Medulla oblongata (tissue), 1 donor: Measurements from ENCODE around the gene ATF6B.
A peak's percentile ranks its signal among the peaks of the same experiment; 100 is the strongest.

Experiments
- DNase-seq: peaks from one replicate; pipeline ENCODE4 v3.0.0-alpha.2; 2015; ENCODE audit errors: extremely low spot score

ATF6B gene

DNA sequence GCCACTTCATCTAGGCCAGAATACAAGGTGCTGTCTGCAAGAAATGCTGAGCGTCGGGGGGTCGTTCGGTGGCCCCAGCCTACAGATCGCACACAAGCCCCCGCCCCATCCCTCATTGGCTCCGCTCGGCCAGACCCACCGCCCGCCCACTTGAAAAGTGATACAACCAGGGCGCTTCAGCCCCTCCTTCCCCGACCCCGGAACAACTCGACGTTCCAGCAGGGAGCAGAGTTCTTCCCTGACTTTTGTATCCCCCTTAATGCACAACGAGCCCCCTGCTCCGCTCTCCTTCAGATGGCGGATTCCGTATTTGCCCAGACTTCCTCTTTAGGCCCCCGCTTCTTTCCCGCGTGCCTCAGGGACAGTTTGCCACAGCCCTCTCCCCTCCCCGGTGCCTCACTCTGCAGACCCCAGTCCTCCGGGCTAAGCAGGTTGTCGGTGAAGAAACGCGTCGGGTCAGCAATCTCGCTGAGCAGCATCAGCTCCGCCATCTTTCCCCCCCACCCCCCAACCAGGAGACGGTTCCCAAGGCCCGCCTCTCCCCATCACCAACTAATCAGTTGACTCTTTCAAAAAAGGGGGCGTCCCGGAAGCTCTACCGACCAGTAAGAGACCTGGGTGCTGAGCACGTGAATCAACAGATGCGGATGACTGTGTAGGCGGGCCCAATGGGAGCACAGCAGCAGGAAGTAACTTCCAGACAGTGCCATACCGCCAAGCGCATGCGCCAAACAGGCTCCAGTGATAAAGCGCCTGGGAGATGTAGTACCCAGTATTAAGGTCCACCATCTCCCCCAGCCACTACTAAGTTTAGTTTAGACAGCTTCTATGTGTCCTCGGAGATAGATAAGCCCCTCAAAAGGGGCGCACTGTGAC lies at the start of gene ATF6B:
Gene ATF6B (minus strand): TSS at position 530 of the 876 bp plus-strand sequence. CDS start 39 bp downstream, at position 491.
- DNase-seq: peak; percentile 100

DNA sequence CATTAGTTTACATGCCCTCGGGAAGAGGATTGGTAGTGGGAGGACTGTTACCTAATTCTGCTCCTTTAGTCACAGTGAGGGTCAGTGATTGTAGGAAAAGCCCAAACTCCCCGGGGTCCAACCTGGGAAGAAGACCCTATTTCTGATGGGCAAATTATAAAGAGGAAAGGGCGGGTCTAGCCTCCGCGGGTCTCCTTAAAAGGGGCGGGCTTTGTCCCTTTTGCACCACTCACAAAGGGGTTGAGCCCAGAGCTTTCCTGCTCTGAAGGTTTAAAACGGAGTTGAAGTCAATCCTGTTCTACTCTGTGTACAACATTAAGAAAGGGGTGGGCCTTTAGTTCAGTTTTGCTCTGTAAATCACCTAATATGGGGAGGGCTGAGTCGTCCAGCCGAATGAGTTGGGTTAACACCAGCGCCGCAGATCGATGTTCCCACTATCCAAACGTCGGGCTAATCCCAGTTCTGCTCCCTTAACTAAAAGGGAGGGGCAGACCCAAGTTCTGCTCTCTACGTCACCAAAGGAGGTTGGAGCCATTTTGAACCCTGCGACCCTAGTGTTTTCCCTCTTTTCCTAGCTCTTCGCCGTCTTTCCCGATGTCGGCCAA lies 49.2 kb upstream of the ATF6B start:
- no peak for DNase-seq

DNA sequence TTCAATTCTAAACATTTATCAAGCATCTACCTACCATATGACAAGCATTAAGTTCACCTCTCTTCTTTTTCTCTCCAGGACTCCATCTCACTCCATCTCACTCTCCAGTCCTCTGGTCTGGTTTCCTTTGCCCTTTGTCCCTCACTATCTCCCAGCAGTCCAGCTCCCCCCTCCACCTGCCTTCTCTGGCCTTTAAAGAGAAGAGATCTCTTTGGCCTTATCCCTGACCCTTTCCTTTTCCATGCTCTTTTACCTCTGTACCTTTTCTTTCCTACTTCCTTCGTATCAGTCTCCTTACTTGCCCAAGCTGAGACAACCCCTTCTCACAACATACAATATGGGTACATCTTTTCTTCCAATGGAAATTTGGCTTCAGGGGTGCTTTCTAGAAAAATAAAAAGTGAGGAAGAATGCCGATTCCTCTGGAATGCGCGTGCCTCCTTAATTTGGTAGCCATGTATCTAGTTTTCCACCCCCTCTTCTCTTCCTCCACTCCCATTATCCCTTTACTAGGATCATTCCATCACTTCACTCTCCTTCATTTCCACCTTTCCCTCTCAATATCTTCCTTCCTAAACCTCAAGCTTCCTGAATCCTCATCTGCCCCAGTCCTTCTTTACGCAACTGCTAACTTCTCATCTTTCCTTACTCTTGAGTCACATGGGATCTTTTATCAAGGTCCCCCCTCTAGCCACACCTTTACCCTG lies 48.6 kb upstream of the ATF6B start:
- peak; percentile 20 for DNase-seq

DNA sequence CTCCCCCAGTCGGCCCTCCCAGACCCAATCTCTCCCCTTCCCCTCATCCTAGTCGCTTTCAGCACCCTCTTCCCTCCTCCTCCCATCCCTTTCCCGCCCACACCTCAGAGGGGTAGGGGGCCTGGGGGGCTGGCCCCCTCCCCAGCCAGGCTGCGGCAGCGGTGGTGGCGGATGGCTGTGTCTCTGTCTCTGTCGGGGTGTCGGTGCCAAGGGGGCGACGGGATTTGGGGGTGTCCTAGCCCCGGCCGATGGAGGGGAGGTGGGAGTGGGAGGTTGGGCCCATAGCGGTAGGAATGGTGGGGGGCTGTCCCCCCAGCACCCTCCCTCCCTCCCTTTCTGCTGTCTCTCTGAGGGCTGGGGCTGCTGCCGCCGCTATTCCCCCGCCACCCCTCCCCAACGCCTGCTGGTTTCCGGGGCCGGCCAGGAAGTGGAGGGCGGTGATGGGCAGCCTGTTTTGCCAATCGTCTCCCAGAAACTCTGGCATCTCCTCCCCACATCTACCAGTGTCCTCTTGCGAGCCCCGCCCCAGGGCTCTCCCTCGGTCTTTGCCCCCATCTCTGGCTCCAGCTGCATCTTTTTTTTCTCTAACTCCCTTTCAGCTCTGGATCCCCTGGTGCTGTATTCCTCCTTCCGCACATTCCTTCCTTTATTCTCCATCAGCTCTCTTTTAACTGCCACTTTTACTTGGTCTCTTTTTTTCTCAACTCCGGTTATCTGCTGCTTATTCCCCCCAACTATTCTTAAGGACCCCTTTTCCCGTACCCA lies 47.8 kb upstream of the ATF6B start, which contains the start of gene AGPAT1:
Gene AGPAT1 (minus strand): TSS at position 374 of the 765 bp plus-strand sequence. CDS start 4,588 bp downstream, outside the sequence.
- peak; percentile 99 for DNase-seq

DNA sequence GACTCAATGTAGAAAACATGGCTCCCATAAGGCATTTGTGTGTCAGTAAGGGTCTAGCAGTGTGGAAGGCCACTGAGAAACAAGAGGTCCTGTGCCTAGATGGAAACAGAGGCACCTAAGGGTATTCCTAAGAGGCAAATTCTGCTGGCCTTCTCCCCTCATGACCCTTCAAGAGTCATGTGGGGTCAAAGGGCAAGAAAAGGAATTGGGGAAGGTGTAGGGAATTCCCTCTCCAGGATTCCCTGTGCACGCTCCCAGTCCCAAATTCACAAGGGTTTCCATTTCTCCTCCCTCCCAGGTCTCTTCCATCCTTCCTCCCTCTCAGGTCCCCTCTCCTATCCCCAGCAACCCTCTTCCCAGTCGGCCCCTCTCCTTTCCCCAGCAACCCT lies 47.3 kb upstream of the ATF6B start:
- DNase-seq: no peak

DNA sequence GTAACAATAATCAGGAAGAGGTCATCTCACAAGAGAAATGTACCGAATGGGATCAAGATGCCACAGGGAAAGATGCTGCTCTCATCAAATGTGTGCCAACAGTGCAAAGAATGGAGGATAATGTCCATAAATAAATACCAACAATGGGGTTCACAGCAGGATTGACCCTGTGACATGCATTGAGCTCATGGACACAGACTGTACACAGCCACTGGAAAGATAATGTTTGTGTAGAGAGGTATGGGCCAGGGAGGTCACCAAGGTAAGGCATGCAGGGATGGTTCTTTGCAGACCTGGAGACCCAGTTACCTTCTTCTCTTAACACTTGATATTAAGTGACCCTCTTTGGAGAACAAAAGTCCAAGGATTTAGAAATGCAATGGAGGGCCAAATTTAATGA lies 46.4 kb upstream of the ATF6B start:
- DNase-seq: no peak

DNA sequence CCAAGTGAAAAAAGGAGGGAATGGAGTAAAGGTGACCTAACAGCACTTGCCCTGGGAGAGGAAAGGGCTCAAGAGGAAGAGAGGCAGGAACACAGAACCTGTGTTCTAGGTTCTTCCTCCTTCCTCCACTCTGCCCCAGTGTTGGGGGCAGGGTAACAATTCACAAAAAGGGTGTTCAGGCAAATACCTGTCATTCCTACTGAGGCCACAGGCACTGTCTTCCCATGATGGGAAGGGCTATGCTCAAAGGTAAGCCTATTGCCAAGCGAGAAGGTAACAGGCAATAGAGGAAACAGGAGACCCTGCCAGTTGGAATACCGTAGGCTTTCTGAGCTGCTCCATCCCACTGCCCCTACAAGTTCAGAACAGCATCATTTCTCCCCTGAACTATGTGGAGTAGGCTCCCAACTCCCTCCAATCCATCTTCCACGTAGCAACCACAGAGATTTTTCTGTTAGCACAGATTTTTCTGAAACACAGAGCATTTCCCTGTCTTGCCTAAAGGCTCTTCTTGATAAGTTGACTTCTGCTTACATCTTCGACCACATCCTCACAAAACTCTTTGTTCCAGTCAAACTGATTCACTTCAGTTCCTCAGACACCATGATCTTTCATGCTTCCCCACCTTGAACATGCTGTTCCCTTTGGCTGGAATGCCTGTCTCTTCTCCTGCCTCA lies 45.1 kb upstream of the ATF6B start:
- no peak for DNase-seq

DNA sequence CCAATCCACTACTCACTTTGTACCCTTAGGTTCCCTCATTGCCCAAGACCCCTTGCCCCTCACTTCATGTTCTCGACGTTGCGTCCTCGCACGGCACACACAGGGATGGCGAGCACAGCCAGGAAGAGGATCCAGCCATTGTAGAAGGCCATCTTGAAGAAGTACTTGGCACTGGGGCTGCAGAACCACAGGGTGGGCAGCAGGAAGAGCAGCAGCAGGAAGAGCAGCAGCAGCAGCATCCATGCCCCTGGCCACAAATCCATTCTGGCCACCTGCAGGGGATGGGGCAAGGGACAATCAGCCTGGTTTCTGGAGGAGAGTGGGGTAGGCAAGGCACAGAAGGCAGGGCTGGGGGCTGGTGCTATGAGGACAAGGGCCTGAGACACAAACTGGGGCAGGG lies 43.2 kb upstream of the ATF6B start:
- no peak for DNase-seq

DNA sequence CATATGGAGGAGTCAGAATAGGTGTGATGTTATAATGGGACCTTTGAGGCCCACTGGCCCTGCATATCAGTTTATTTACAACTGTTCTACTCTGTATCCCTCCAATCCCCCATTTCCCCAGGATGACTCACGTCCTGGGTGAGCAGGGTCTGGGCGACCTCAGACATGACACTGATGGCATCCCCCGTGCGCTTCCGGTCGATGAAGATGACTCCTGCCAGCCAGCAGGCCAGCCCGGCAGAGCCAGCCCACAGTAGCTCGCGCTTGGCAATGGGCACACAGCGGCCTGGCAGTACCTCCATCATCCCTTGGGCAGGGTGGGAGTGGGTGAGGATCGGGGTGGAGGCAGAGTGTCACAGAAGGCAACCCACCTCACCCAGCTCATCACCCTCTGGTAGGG lies 42.2 kb upstream of the ATF6B start:
- DNase-seq: no peak

DNA sequence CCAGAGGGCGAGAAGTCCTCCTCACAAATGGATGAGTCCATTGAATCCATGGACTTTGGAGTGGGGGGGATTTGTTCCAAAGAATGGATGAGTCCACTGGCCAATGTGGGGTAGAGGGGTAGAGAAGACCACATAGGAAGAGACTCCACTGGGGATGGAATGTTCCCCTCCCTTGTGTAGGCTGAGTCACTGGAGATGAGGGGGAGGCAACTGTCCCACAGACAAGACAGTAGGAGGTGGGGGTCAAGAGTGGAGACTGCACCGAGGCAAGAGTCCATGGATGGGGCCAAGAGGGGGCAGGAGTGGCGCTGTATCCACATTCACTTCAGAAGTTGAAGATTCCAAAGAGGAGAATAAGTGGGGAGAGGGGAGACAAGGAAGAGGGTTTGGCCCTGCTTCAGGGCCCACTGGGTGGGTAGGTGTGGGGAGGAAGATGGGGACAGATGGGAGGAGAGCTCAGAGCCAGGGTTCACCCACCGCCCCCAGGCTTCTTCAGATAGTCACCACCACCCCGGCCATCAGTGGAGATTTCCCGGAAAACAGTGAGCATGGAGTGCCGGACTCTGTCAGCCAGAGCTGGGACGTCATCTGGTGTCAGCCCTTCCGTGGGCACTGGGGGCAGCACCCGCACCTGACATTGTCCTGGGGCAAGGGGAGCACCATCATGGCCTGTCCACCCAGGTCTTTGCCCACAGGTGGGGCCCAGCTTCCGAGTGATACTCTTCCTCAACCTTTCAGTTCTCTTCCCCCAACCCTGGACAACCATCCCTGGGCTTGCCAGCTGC lies 41.0 kb upstream of the ATF6B start:
- no peak for DNase-seq

DNA sequence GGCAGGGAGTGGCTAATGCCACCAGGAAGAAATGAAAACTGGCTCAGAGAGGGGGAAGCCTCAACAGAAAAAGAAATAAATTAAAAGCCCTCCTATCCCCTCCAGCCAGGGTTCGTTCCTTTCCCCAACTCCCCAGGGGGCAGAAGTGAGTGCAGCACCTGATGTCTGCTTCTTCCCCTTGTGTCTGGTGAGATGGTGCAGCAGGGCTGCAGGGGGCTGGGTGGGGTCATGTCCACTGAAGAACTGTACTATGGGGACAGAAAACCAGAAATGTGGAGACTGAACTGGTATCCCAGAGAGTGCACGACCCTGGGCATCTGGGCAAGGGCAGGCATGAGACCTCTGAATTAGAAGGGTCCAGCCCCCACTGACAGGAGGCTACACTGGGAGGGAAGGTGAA lies 40.3 kb upstream of the ATF6B start:
- DNase-seq: no peak

DNA sequence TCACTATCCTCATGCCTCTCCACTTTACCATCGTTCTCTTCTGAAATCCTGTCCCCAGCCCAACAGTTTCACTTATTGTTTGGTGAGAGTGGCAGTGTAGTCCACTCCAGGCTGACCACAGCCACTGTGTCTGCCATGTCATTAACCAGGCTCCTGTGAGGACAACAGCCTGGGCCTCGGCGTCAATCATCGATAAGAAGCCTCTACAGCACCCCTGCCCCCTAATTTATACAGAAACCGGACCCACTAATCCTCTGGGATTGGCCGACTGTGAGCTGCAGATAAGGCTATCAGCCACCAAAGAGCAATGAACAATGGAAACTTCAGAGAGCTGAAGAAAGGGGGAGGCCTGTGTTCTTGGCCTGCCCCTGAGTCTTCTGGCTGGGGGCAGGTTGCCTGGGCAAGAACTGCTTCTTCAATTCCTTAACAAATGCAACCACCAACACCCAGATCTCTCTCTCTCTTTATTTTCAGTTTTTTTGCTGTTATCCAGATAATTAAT lies 39.8 kb upstream of the ATF6B start:
- DNase-seq: no peak

DNA sequence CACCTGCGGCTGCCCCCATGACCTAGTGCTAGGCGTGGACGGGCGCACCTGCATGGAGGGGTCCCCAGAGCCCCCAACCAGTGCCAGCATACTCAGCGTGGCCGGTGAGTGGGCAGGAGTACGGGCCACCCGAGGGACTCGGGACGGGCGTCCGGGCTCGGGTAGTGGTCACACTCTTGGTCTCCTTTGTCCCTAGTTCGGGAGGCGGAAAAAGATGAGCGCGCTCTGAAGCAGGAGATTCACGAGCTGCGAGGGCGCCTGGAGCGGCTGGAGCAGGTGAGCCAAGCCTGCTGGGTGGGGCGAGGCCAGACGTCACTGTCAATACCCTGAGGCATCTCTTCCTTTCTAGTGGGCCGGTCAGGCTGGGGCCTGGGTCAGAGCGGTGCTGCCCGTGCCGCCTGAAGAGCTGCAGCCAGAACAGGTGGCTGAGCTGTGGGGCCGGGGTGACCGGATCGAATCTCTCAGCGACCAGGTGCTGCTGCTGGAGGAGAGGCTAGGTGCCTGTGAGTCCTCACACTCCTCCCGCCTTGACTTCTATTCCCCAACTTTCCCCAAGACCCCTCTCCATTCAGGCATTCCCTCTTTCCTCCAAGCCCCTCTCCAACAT lies 39.2 kb upstream of the ATF6B start:
- no peak for DNase-seq

DNA sequence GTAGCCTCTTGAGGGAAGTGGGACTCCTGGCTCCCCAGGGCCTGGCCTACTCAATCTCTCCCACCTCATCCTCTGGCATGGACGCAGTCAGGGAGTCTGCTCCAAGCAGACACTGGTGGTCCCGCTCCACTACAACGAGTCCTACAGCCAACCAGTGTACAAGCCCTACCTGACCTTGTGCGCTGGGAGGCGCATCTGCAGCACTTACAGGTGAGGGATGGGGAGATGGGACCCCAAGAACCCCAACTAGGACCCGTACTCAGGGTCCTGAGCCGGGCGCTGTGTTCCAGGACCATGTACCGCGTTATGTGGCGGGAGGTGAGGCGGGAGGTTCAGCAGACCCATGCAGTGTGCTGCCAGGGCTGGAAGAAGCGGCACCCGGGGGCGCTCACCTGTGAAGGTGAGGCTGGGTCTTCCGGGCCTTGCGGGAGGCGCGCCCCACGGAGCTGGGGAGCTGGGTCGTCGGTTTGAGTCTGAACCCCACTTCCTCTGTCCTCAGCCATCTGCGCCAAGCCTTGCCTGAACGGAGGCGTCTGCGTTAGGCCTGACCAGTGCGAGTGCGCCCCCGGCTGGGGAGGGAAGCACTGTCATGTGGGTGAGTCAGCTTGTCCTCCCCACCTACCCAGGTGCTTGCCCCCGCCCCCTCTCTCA lies 38.5 kb upstream of the ATF6B start:
- DNase-seq: no peak

DNA sequence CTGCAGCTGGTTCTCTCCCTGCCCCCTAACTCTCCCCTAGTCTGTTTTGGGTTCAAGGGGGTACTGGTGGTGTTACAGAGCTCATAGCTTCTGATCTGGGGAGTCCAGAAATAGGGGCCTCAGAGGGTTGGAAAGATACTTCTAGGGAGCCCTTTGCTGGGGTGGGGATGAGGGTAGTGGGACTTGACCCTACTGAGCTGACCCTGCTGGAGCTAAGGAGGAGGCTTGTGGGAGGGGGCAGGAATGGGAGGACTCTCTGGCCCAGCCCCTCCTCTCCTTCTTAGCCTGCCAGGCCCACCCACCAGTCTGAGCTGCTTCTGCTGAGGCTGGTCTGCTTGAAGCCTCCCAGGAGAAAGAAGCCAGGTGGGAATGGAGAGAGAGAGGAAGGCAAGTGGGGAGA lies 36.2 kb upstream of the ATF6B start, which contains the start of gene EGFL8:
Gene EGFL8 (plus strand): TSS at position 301 of the 400 bp plus-strand sequence. CDS start 1,571 bp downstream, outside the sequence.
- DNase-seq: no peak

DNA sequence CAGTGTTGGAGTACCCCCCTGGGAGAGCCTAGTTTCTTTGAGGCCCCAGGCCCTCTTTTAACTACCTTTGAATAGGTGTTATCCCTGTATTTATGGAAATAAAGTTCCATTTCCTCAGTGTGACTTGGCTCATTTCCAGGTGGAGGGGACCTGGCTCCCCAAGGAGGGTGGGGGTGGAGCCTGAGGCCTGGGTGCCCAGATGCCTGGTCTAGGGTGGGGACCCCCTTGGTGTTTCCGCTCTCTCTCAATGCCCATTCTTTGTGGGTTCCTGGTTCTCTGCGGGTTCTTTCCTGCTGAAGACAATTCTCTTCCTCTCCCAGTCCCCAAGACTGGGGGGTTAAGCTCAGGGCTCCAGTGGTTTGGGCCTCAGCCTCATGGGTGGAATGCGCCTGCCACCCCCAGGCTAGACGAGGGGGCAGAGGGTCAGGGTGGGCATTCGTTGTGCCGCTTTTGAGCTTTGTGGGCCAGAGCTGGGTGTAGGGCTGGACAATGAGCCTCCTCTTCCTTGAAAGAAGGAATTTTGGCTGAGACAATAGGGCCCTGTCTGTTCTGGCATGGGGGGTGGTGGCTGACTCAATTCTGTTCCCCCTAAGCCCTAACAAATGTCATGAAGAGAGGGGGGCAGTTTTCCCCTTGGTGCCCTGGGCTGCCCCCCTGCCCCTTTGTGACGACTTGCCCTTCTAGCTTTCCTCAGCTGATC lies 35.7 kb upstream of the ATF6B start:
- DNase-seq: peak; percentile 28

DNA sequence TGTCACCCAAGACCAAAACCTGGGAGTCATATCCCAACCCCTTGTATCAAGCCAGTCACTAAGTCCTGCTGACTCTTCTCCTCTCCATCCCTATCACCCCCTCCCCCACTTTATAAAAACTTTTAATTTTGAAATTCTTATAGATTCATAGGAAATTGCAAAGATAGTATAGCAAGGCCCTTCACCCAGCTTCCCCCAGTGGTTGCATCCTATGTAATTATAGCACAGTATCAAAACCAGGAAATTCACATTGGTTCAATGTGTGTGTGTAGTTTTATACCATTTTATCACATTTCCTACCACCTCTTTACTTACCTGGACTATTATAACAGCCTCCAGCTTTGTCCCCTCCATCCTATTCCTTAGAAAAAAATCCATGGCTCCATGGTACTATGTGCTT lies 30.0 kb upstream of the ATF6B start:
- DNase-seq: no peak

DNA sequence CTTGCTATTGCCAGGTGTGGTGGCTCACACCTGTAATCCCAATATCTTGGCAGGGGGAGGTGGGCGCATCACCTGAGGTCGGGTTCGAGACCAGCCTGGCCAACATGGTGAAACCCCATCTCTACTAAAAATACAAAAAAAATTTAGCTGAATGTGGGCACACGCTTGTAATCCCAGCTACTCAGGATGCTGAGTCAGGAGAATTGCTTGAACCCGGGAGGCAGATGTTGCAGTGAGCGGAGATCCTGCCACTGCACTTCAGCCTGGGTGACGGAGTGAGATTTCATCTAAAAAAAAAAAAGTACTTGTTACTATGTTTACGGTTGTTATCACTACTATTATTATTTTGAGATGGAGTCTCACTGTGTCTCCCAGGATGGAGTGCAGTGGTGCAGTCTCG lies 28.8 kb upstream of the ATF6B start:
- no peak for DNase-seq
